Endometrial microvascular endothelial cells (primary cell): Measurements from ENCODE around the gene SUN1. TPM values are rescaled to one million over a fixed set of nuclear protein-coding genes. Genes with fewer than 3 reads are reported as not detected.

ENCODE experiments used
- in situ Hi-C: cut with HindIII; loops from 2 replicates; pipeline ENCODE4 v1.10.0; 2017; ENCODE audit warnings: low sequenced_read_pairs, low pct_unique_long_range_greater_than_20kb; ENCODE audit errors: inconsistent ontology term
- total RNA-seq: library from RNA; depleted of rRNA; stranded (reverse); fragments of >200 nt; gene quantifications from one replicate; pipeline ENCODE4 v1.2.3, GENCODE V29; 2015; ENCODE audit errors: inconsistent ontology term

The SUN1 gene
- total RNA-seq, 1 donor from 2014 or later: 100 TPM

DNA sequence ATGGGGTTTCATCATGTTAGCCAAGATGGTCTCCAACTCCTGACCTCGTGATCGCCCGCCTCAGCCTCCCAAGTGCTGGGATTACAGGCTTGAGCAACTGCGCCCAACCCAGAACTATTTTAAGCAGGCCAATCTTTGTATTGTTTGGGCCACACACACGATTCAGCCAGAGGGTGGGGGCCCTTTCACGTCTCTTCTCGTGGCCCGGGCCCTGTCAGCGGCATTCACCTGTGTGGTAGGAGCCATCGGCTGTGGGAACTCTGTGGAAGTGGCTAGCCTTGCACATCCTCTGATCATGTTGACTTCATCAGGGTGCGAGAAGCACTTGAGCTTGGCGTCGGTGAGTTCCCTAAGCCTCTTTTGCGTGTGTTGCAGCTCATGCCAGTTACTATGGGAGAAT is 16.9 kb downstream of the SUN1 start:
- in situ Hi-C loops: no loop called here

DNA sequence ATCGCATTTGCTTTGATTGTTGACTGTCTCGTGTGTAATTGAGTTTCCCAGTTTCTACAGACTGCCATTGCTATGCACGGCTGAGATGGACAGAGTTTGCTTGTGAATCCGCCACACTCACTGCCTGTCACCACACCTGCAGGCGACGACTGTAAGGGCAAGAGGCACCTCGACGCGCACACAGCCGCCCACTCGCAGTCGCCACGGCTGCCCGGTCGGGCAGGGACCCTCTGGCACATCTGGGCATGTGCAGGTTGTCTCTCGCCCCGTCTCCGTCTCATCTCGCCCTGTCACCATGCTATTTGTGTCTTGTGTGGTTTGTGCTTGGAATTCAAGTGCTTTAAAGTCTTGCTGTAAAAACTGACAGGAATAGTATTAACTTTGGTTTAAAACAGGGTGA is 17.5 kb downstream of the SUN1 start:
- in situ Hi-C loops: no loop called here

DNA sequence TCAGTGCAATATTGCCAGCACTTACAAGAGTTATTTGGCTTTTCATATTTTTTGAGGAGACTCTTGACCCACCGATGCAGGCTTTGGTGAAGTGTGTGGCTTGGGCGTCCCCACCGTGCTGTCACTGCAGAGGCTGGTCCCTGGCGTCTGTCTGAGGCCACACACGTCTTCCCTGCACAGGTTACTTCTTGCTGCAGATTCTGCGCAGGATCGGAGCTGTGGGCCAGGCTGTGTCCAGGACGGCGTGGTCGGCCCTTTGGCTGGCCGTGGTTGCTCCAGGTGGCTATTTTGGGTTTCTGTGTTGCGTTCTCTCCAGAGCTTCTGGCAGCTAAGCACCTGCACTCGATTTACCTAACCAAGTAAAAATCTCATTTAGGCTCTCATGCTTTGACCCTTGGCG is 18.9 kb downstream of the SUN1 start:
- in situ Hi-C loops: no loop called here

DNA sequence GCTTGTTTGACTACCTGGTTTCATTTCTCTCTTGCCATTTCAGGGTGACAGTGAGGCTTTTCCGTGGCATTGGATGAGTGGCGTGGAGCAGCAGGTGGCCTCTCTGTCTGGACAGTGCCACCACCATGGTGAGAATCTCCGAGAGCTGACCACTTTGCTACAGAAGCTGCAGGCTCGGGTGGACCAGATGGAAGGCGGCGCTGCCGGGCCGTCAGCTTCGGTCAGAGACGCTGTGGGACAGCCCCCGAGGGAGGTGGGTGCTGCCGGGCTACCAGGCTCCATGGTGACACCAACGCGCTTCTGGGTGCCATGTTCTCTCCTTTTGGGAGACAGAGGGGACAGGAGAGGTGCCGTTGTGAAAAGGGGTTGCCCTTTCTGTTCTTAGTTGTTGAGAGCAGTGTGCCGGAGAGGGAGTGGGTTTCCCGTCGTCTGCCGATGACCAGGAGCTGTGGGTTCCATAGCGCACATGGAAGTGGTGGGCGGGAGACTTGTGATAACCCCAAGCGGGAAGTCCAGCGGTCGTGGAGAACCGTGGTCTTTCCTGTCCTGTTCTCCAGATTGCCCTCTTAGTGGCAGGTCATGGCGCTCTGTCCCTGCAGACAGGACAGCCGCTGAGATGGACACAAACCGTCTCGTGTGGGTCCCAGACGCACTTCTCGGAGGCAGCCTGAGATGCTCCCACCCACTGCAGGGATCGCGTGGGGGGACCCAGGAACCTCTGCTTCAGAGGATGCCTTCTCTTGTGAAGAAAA is 21.3 kb downstream of the SUN1 start:
- in situ Hi-C loops: no loop called here

DNA sequence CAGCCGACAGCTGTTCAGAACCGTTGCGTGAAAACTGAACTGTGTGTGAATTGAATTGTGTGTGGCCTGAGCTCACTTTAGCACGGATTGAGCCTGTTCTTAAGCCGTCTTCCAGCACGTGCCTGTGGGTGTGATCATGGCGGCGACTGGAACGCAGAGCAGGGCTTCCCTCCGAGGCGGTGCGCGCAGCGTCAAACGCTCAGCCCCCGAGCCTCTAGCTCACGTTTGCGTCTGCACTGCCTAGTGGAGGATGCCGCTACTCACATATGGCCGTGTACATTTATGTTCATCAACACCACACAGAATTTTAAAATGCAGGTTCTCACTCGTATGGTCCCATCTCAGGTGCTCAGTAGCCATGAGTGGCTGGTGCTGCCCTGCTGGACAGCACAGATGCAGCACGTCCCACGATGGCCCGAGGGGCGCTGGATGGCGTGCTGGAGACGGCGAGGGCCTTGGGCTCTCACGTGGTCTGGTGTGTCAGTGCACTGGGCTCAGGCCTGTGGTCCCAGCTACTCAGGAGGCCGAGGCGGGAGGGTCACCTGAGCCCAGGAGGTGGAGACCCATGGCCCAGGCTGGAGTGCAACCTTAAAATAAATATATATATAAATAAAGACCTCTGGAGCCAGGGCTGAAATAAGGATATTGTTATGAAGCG is 22.0 kb downstream of the SUN1 start:
- in situ Hi-C loops: no loop called here

DNA sequence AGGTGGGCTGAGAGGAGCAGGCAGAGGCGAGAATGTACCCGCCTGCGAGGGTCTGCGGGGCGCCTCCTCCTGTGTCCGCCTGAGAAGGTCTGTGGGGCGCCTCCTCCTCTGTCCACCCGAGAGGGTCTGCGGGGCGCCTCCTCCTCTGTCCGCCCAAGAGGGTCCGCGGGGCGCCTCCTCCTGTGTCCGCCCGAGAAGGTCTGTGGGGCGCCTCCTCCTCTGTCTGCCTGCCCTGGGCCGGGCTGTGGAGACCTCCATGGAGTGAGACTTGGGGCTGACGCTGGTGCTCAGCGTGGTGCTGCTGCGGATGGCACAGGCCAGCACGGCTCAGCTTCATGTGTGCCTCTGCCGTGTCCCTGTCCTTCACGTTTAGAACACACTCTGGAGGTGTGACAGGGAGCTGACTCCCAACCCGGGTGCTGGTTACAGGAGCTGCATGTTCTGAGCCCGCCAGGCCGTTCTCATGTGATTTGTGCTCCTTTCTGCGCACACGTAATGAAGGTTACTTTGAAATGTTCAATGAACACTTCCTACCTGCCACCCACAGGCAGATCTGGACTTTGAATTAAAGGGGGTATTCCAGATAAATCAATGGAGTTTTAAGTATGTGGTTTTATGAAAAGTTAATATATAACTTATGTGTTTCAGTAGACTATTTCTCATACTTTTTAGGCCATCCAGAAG is 23.6 kb downstream of the SUN1 start:
- in situ Hi-C loops: no loop called here

DNA sequence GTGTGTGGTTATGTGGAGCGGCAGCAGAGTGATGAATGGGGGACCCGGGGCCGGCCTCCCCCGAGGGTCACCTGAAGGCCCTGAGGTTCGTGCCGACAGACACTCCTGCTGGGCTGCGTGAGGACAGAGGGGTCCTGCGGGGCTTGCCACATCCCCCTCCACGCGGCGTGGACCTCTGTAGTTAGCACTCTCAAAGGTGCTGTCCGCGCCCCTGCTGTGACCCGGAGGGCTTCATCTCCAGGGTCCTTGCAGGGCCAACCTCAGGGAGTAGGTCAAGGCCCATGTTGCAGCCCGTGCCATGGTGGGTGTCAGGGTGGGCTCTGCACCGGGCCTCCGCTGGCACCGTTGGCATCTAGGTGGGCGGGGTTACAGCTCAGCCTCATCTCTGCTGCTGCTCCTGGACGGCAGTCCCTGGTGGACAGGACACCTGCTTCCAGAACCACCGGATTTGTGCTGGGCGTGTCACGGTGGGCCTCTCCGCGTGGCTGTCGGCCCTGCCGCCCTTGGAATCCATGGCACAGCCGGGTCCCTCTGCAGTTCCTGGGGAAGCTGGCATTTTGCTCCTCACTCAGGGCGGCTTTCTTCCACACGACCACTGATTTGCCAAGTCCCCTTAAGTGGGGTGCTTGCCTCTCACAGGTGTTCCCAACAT is 24.3 kb downstream of the SUN1 start:
- in situ Hi-C loops: no loop called here

DNA sequence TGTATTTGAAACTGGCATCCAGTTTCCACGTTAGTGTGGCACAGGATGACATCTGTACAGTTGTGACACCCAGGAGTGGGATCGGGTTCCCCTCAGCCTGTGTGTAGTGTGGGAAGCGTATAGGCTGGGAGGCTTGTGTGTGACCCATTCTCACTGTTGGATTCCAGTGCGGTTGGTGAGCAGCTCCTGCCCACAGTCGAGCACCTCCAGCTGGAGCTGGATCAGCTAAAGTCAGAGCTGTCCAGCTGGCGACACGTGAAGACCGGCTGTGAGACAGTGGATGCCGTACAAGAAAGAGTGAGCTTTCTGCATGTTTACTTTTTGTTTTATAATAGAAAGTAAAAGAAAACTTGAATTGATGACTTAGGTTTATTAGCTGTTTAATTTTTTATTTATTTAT is 25.4 kb downstream of the SUN1 start:
- in situ Hi-C loops: no loop called here

DNA sequence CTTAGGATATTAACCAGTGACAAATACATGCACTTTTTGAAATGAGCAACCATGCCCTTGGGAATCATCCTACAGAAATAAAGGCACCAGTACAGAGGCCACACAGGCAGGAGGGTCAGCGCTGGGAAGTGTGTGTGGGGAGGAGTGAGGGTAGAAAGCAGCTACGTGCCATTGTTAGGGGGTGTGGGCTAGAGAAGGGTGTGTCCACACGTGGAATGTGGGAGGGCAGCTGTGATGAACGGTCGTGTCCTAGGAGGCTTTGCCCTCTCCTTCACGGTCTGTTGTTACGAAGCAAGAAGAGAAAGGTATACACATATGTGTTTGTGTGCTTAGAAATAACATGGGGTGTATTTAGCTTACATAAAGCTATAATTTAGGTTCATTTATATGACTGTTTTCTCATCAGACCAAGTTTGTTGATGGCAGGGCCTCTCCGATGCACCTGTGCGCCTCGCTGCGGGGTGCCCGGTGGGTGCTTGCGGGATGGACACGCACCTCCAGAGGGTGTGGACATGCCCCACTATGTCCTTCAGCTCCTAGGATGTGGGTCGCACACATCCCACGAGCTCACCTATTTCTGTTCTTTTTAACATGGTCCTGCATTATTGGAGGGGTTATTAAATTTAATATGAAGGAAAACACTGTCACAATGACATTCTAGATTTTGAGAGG is 27.2 kb downstream of the SUN1 start:
- in situ Hi-C loops: no loop called here

DNA sequence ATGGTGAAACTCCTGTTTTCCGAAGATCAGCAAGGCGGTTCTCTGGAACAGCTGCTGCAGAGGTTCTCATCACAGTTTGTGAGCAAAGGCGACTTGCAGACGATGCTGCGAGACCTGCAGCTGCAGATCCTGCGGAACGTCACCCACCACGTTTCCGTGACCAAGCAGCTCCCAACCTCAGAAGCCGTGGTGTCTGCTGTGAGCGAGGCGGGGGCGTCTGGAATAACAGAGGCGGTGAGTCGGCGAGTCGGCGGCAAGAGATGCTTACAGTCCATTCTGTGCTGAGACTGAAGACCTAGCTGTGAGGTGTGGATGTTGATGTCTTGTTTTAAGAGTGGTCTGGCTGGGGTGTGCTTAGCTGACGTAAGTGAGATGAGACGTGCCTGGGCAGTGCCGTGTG is 27.9 kb downstream of the SUN1 start:
- in situ Hi-C loops: no loop called here

DNA sequence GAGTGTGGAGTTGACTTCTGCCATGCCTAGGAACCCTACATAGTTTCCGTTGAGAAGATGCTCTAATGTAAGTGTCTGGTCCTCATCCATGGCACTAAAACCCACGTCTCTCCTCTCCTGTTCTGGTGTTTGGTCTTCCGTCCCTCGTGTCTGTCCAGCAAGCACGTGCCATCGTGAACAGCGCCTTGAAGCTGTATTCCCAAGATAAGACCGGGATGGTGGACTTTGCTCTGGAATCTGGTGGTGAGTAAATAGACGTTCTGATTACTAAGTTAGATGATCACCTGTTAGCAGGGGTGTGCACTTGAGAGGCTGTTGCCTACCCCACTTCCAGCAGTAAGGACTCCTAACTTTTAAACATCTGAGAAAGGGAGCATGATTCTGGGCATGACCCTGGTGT is 28.9 kb downstream of the SUN1 start:
- in situ Hi-C loops: no loop called here

DNA sequence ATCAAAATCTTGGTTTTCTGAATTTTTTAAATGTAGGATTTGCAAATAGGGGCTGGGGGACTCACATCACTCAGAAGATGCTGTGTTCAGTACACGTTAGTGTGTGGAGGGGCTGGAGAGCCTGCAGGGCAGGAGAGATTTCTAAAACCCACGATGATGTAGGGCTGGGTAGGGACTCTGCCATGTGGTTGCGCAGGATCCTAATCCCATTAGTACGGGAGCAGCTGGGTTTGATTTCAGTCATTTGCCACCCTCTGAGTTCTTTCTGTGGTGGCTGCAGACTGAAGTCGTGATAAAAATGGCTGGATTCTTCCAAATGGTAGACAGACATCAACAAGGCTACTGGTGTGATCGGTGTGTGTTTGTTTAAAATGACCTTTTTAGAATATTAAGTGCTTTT is 29.9 kb downstream of the SUN1 start:
- in situ Hi-C loops: no loop called here

DNA sequence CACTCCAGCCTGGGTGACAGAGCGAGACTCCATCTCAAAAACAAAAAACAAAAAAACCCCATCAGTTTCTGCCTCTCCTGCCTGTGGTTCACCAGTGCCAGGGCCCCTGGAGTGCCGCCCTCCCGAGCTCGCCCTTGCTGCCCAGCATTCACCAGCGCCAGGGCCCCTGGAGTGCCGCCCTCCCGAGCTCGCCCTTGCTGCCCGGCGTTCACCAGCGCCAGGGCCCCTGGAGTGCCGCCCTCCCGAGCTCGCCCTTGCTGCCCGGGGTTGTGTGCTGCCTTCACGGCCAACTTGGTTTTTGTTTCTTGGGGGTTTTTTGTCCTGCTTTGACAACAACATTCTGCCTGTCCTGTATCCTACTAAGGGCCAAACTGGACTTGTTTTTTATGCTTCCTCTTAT is 30.8 kb downstream of the SUN1 start:
- in situ Hi-C loops: no loop called here

DNA sequence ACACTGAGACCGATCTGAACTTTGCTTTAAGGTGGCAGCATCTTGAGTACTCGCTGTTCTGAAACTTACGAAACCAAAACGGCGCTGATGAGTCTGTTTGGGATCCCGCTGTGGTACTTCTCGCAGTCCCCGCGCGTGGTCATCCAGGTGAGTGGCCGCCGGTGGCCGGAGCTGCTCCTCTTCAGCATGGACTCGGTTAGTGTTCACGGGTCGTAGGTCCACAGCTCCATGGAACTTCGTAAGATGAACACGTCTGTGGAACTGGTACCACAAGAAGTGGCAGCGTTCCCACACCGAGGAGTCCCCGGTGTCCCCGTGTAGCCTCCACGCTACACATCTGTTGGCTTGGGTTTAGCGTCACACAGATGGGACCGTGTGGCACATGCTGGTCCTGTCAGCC is 33.6 kb downstream of the SUN1 start:
- in situ Hi-C loops: no loop called here

DNA sequence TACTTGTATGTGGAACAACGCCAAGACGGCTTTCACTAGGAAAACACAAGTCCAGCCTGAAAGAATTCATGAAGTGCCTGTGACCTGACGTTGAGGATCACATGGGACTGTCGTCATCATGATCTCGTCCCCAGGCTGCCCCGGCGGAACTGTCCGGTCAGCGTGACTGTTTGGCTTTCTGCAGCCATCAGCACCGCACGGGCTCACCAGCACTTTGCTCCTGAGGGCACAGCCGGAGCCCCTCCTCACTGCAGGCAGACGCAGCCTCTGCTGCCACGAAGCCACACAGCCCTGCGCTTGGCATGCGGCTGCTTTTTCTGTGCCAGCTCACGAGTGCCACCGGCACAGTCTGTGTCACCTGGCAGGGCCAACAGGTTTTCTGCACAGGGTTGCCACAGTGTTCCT is 34.7 kb downstream of the SUN1 start:
- in situ Hi-C loops: no loop called here

DNA sequence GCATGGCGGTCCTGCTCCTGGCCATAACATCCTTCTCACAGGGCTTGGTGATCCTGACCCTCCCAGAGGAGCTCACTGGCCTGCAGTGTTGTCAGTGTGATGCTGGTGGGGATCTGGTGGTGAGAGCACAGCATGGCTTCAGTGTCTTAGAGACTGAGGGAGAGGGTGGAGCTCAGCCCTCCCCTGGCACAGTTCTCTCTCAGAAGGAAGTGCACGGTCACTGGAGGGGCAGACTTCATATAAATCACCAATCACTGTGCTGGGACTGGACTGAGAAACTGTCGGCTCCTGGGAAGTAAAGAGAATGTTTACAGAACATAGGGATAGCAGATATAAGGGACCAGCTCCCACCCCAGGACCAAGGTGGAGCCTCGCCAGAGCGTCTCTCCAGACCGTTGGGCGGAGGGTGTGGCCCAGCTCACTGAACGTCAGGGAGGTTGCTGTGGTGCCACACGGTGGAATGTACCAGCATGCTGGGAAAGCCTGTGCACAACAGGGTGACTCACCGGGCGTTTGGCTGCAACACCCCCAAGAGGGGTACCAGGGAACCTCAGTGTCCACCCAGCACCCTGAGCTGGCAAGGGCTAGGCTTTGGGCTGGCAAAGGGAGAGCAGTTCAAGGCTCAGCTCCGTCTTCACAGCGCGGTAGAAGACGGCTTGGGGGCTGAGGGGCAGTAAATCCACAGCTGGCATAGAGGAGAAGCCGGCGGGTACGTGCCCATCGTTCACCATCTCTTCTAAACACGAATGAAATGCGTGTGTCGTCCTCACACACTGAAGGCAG is 35.3 kb downstream of the SUN1 start:
- in situ Hi-C loops: no loop called here

DNA sequence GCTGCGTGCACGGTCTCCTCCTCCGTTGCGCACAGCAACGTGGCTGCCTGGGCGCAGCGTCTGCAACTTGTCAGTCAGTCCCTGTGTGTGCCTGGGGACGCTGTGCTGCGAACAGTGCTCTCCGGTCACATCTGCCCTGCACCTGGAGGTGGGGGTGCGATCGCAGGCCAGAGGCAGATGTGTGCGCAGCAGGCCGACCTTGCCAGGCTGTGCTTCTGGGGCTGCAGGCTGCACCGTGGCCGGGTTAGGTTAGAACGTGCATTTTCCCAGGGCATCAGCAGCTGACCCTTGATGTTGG is 35.9 kb downstream of the SUN1 start:
- in situ Hi-C loops: no loop called here

DNA sequence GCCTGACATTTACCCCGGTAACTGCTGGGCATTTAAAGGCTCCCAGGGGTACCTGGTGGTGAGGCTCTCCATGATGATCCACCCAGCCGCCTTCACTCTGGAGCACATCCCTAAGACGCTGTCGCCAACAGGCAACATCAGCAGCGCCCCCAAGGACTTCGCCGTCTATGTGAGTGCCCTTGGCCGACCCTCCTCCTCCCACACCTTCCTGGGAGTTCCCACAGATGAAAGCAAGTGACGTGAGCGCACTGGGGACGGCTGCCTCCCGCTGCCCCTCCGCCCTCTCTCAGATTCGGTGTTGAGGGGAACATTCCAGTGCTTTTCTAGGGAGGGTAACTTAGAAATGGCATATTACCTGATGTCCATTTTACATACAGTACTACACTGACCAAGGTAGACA is 37.1 kb downstream of the SUN1 start:
- in situ Hi-C loops: no loop called here
